B cell (primary cell): ENCODE data around the gene WDR46. TPM values are rescaled to one million over a fixed set of nuclear protein-coding genes. Genes with fewer than 3 reads are reported as not detected.
A peak's percentile ranks its signal among the peaks of the same experiment; 100 is the strongest.

Experiments used
- ATAC-seq: fragments of 200-7000 bp; cut with Tn5 transposase; one replicate; pipeline ENCODE4 v1.10.0; 2021; ENCODE audit warnings: low read depth, mild to moderate bottlenecking, moderate number of reproducible peaks, moderate library complexity
- CTCF ChIA-PET: fragments of 350-600 bp; sonication (Branson Sonifier 250); formaldehyde crosslinking; loops from one replicate; lab custom pipeline; 2021; ENCODE audit warnings: antibody characterized with exemption, inconsistent platforms; lab: Charles Lee
- POLR2A ChIA-PET: fragments of 350-600 bp; sonication (Branson Sonifier 250); formaldehyde crosslinking; loops from one replicate; lab custom pipeline; 2021; ENCODE audit warnings: antibody characterized with exemption; lab: Charles Lee
- DNase-seq: peaks from one replicate; pipeline ENCODE4 v3.0.0; 2013
- H2AFZ ChIP-seq: 2 replicates; pipeline ENCODE4 v1.6.1; 2012; ENCODE audit warnings: mild to moderate bottlenecking, low read depth, low read length; ENCODE audit not compliant: insufficient read depth, poor library complexity, severe bottlenecking
- H3K27ac ChIP-seq, 2 donors: 1 replicate in 1 of 2; 2 replicates in 1 of 2; pipeline ENCODE4 v1.5.1; 2012 to 2013; ENCODE audit warnings: low read length in 2 of 2, mild to moderate bottlenecking in 2 of 2, moderate library complexity in 1 of 2
- H3K27me3 ChIP-seq, 4 experiments: fragments of 200-600 bp in 1 of 4; sonication (generic) in 1 of 4; replicated peaks in 1 of 4; 1 replicate in 2 of 4; 2 replicates in 2 of 4; pipeline versions ENCODE4 v1.6.1 to v1.7.0; 2013 to 2016; ENCODE audit warnings: low read length in 3 of 4, mild to moderate bottlenecking in 2 of 4, mixed read lengths in 1 of 4, moderate library complexity in 1 of 4; ENCODE audit not compliant: insufficient read depth in 4 of 4, control insufficient read depth in 3 of 4; ENCODE audit errors: control extremely low read depth in 1 of 4
- H3K36me3 ChIP-seq, 2 experiments: replicated peaks in 1 of 2; 1 replicate in 1 of 2; 2 replicates in 1 of 2; pipeline versions ENCODE4 v1.6.1 to v1.7.1; 2013; ENCODE audit warnings: low read length in 1 of 2; ENCODE audit not compliant: insufficient read depth in 2 of 2, control insufficient read depth in 1 of 2; ENCODE audit errors: control extremely low read depth in 1 of 2, extremely low read depth in 1 of 2
- H3K4me1 ChIP-seq, 2 donors: fragments of 200-600 bp in 1 of 2; sonication (generic) in 1 of 2; 1 replicate in 1 of 2; 2 replicates in 1 of 2; pipeline versions ENCODE4 v1.5.1 to v1.6.1; 2013 to 2017; ENCODE audit warnings: low read length in 2 of 2; ENCODE audit not compliant: control insufficient read depth in 2 of 2, insufficient read depth in 2 of 2
- H3K4me2 ChIP-seq: replicated peaks from 2 replicates; pipeline ENCODE3; 2012; ENCODE audit warnings: mild to moderate bottlenecking, low read depth, low read length; ENCODE audit not compliant: poor library complexity, severe bottlenecking
- H3K4me3 ChIP-seq, 5 experiments: fragments of 200-600 bp in 1 of 5; sonication (generic) in 1 of 5; 1 replicate in 3 of 5; 2 replicates in 2 of 5; pipeline versions ENCODE4 v1.5.1 to v1.7.0; 2011 to 2016; ENCODE audit warnings: low read length in 4 of 5, mild to moderate bottlenecking in 4 of 5, low read depth in 2 of 5, control low read depth in 1 of 5, moderate library complexity in 1 of 5; ENCODE audit not compliant: insufficient read depth in 1 of 5; ENCODE audit errors: control extremely low read depth in 1 of 5, extremely low read depth in 1 of 5
- H3K79me2 ChIP-seq: fragments of 200-600 bp; sonication (generic); one replicate; pipeline ENCODE4 v1.6.0; 2016; ENCODE audit warnings: low read length; ENCODE audit not compliant: control insufficient read depth, insufficient read depth
- H3K9ac ChIP-seq: fragments of 200-600 bp; sonication (generic); 2 replicates; pipeline ENCODE4 v1.6.1; 2017; ENCODE audit warnings: mild to moderate bottlenecking, low read length, moderate library complexity
- H3K9me3 ChIP-seq, 3 donors: one replicate each; pipeline versions ENCODE4 v1.6.1 to v1.7.1; 2013; ENCODE audit warnings: low read length in 2 of 3; ENCODE audit not compliant: control insufficient read depth in 2 of 3, insufficient read depth in 1 of 3; ENCODE audit errors: control extremely low read depth in 1 of 3
- H4K20me1 ChIP-seq: 2 replicates; pipeline ENCODE4 v1.6.0; 2012; ENCODE audit warnings: mild to moderate bottlenecking, low read length; ENCODE audit not compliant: insufficient read depth, control insufficient read depth, poor library complexity, severe bottlenecking
- H3K27ac Mint-ChIP-seq: one replicate; pipeline ENCODE4 v1.8.0; 2021; ENCODE audit warnings: mixed read lengths
- H3K27me3 Mint-ChIP-seq: one replicate; pipeline ENCODE4 v1.8.0; 2021; ENCODE audit warnings: mixed read lengths
- H3K4me1 Mint-ChIP-seq: one replicate; pipeline ENCODE4 v1.8.0; 2021; ENCODE audit warnings: mixed read lengths
- H3K4me3 Mint-ChIP-seq: one replicate; pipeline ENCODE4 v1.8.0; 2021; ENCODE audit warnings: mixed read lengths
- H3K9me3 Mint-ChIP-seq: one replicate; pipeline ENCODE4 v1.8.0; 2022; ENCODE audit warnings: mixed read lengths; ENCODE audit not compliant: insufficient read depth
- CTCF ChIP-seq: fragments of 200-600 bp; IDR thresholded peaks from one replicate; pipeline ENCODE4 v1.8.0; 2022; ENCODE audit warnings: antibody characterized with exemption, mild to moderate bottlenecking
- EZH2 ChIP-seq: IDR thresholded peaks from 2 replicates; pipeline ENCODE4 v1.6.1; 2012; ENCODE audit warnings: borderline replicate concordance, low read depth, mild to moderate bottlenecking, moderate library complexity, low read length; ENCODE audit not compliant: insufficient read depth, poor library complexity, severe bottlenecking
- WGBS: methylation state at CpG from one replicate; pipeline ENCODE4 v1.1.5; 2013; ENCODE audit warnings: missing lambda C conversion rate; ENCODE audit not compliant: insufficient coverage; 5-methylcytosine and 5-hydroxymethylcytosine counted together
- intact Hi-C: fragments of 100-400 bp; cut with micrococcal nuclease; formaldehyde crosslinking; loops from one replicate; pipeline ENCODE4 v1.10.0; 2022
- polyA plus RNA-seq: library from polyadenylated mRNA; depleted of rRNA; stranded (reverse); fragments of >200 nt; gene quantifications from 2 replicates; pipeline ENCODE4 v1.2.3, GENCODE V29; 2012
- total RNA-seq, 2 donors: library from RNA; stranded (reverse); fragments of 120-200 nt in 1 of 2; gene quantifications; 1 replicate in 1 of 2; 2 replicates in 1 of 2; pipeline versions ENCODE4 v1.2.3 to v1.2.4, GENCODE V29; 2013 to 2022

WDR46 gene
- total and polyA plus RNA-seq, 2 donors (not counting 1 experiment from before 2014, with no cell fraction given): 60.1 to 77.2 TPM

GRCh38 chr6:33280539-33280938 is 8.5 kb downstream of the WDR46 start:
- Histone ChIP-seq H3K27me3 (no peaks in the 10 kb centered on the region), H3K9me3 (no peaks in the 10 kb centered on the region), H4K20me1 (peaks cover 41% of the 10 kb centered on the region), H3K36me3 (peaks cover 0 to 53% of the 10 kb centered on the region in 2 experiments), H3K79me2 (peaks cover 14% of the 10 kb centered on the region), H3K27ac (no peak overlapping the region), H3K4me3 (no peak overlapping the region), H3K9ac (no peak overlapping the region), H3K4me1 (peaks cover 23 to 34% of the 10 kb centered on the region in 2 donors), H3K4me2 (no peak overlapping the region), H2AFZ (no peak overlapping the region)
- no peak for ATAC-seq
- no peak for DNase-seq
- ChIA-PET POLR2A (no interaction called here), CTCF (interaction anchor here (0.7 to 0.8 kb wide), 2 partner anchors 9 to 64 kb away, joined by 3 read pairs; partner anchors contain the start of genes RPS18 and VPS52)
- Mint-ChIP-seq H3K27ac (peak overlapping the region; percentile 73), H3K9me3 (no peaks in the 10 kb centered on the region), H3K4me3 (no peak overlapping the region), H3K4me1 (peaks cover 40% of the 10 kb centered on the region), H3K27me3 (no peaks in the 10 kb centered on the region)
- intact Hi-C loops: no loop called here
- no peak for TF ChIP-seq EZH2
- 100% methylated on average over 1 of the region's 6 CpGs for WGBS

GRCh38 chr6:33279971-33280511 is 9.0 kb downstream of the WDR46 start:
- peaks cover 18% of the 10 kb centered on the region for H3K79me2 ChIP-seq
- ATAC-seq (no peak), DNase-seq (peak; percentile 49)
- no peaks in the 10 kb centered on the region for H3K27me3 ChIP-seq
- H3K4me2 ChIP-seq: no peak overlapping the region
- H3K4me1 Mint-ChIP-seq: peaks cover 42% of the 10 kb centered on the region
- peaks cover 0 to 54% of the 10 kb centered on the region in 2 experiments for H3K36me3 ChIP-seq
- TF ChIP-seq EZH2: no peak
- TF ChIP-seq CTCF: no peak
- no peak overlapping the region for H2AFZ ChIP-seq
- no peak overlapping the region for H3K27ac ChIP-seq
- intact Hi-C loops: no loop called here
- CTCF ChIA-PET: interaction anchor here (1.4 to 3.9 kb wide), 3 partner anchors 9 to 65 kb away, joined by 3 to 41 read pairs (median 32); partner anchors contain the start of genes PFDN6, RGL2 and WDR46
- no peaks in the 10 kb centered on the region for H3K9me3 Mint-ChIP-seq
- peaks cover 42% of the 10 kb centered on the region for H4K20me1 ChIP-seq
- no peak overlapping the region for H3K9ac ChIP-seq
- H3K4me3 ChIP-seq: no peak overlapping the region
- no peaks in the 10 kb centered on the region for H3K27me3 Mint-ChIP-seq
- POLR2A ChIA-PET: interaction anchor here (0.7 kb wide), 1 partner anchor 344 kb away, joined by 3 read pairs; no protein-coding TSS in a partner anchor
- H3K4me3 Mint-ChIP-seq: no peak overlapping the region
- no peaks in the 10 kb centered on the region for H3K9me3 ChIP-seq
- peak overlapping the region; percentile 46 for H3K27ac Mint-ChIP-seq
- peaks cover 28 to 39% of the 10 kb centered on the region in 2 donors for H3K4me1 ChIP-seq
- 90% methylated on average over 2 of the region's 5 CpGs for WGBS
